Keratinocyte (primary cell): ENCODE data around the gene HCAR3. TPM values are rescaled to one million over a fixed set of nuclear protein-coding genes. Genes with fewer than 3 reads are reported as not detected.

Experiments
- DNase-seq: peaks from one replicate; pipeline ENCODE4 v3.0.0-alpha.2; 2011; ENCODE audit warnings: low read depth, missing footprints, low spot score
- FAIRE-seq: peaks from 2 replicates; lab custom pipeline; 2011; peaks lifted over from hg19 to GRCh38; lab: Jason Lieb, UNC
- H2AFZ ChIP-seq: 2 replicates; pipeline ENCODE4 v1.6.0; 2012; ENCODE audit warnings: low read length, control low read depth, inconsistent platforms; ENCODE audit not compliant: control insufficient read depth
- H3K27ac ChIP-seq: 2 replicates; pipeline ENCODE4 v1.5.1; 2011; ENCODE audit warnings: low read length; ENCODE audit not compliant: control insufficient read depth, insufficient read depth
- H3K27me3 ChIP-seq: 3 replicates; pipeline ENCODE4 v1.6.0; 2011; ENCODE audit warnings: low read length; ENCODE audit not compliant: control insufficient read depth, insufficient read depth; ENCODE audit errors: extremely low read depth
- H3K36me3 ChIP-seq, 2 experiments: 2 replicates in 1 of 2; 3 replicates in 1 of 2; pipeline ENCODE4 v1.5.1; 2011; ENCODE audit warnings: low read length in 2 of 2, mild to moderate bottlenecking in 1 of 2; ENCODE audit not compliant: control insufficient read depth in 2 of 2, insufficient read depth in 2 of 2; ENCODE audit errors: extremely low read depth in 1 of 2
- H3K4me1 ChIP-seq: 3 replicates; pipeline ENCODE4 v1.5.1; 2011; ENCODE audit warnings: low read length; ENCODE audit not compliant: control insufficient read depth, insufficient read depth; ENCODE audit errors: extremely low read depth
- H3K4me2 ChIP-seq: 3 replicates; pipeline ENCODE4 v1.6.0; 2011; ENCODE audit warnings: low read depth, low read length; ENCODE audit not compliant: control insufficient read depth, insufficient read depth; ENCODE audit errors: extremely low read depth
- H3K4me3 ChIP-seq, 3 experiments: fragments of 200-600 bp in 1 of 3; sonication (generic) in 1 of 3; 2 replicates in 2 of 3; 3 replicates in 1 of 3; pipeline ENCODE4 v1.5.1; 2011 to 2016; ENCODE audit warnings: low read length in 3 of 3, mild to moderate bottlenecking in 3 of 3, control low read depth in 2 of 3, inconsistent platforms in 1 of 3, low read depth in 1 of 3, mixed read lengths in 1 of 3, mixed run types in 1 of 3, moderate library complexity in 1 of 3; ENCODE audit not compliant: control insufficient read depth in 2 of 3, insufficient read depth in 2 of 3; ENCODE audit errors: extremely low read depth in 1 of 3
- H3K79me2 ChIP-seq: 2 replicates; pipeline ENCODE4 v1.6.0; 2012; ENCODE audit warnings: low read length; ENCODE audit not compliant: control insufficient read depth, insufficient read depth
- H3K9ac ChIP-seq: 3 replicates; pipeline ENCODE4 v1.6.0; 2011; ENCODE audit warnings: low read length; ENCODE audit not compliant: control insufficient read depth, insufficient read depth; ENCODE audit errors: extremely low read depth
- H3K9me1 ChIP-seq: 3 replicates; pipeline ENCODE4 v1.6.0; 2011; ENCODE audit warnings: low read length; ENCODE audit not compliant: control insufficient read depth, insufficient read depth; ENCODE audit errors: extremely low read depth
- H3K9me3 ChIP-seq: 2 replicates; pipeline ENCODE4 v1.5.1; 2012; ENCODE audit warnings: low read depth, low read length; ENCODE audit not compliant: control insufficient read depth
- H4K20me1 ChIP-seq: 3 replicates; pipeline ENCODE4 v1.6.0; 2011; ENCODE audit warnings: low read length; ENCODE audit not compliant: control insufficient read depth, insufficient read depth; ENCODE audit errors: extremely low read depth
- CTCF ChIP-seq, 3 experiments: IDR thresholded peaks in 1 of 3; conservative IDR thresholded peaks in 1 of 3; optimal IDR thresholded peaks in 1 of 3; 2 replicates in 2 of 3; 3 replicates in 1 of 3; pipeline versions ENCODE3 to v1.5.1; 2011; ENCODE audit warnings: low read length in 3 of 3, mild to moderate bottlenecking in 3 of 3, moderate library complexity in 2 of 3, control low read depth in 1 of 3, inconsistent platforms in 1 of 3; ENCODE audit not compliant: insufficient read depth in 2 of 3; ENCODE audit errors: extremely low read depth in 1 of 3
- EZH2 ChIP-seq: IDR thresholded peaks from one replicate; pipeline ENCODE4 v1.6.1; 2012; ENCODE audit warnings: inconsistent platforms, mild to moderate bottlenecking, low read length, moderate library complexity
- dilution Hi-C: fragments of 300-500 bp; cut with MboI; formaldehyde crosslinking; loops from one replicate; pipeline ENCODE4 v1.7.0; 2020; ENCODE audit warnings: low sequenced_read_pairs; ENCODE audit not compliant: extremely low pct_ligation_motif_present
- polyA plus RNA-seq, 5 experiments: library from polyadenylated mRNA; depleted of rRNA in 3 of 5; stranded (reverse) in 3 of 5; stranded (forward) in 1 of 5; unstranded in 1 of 5; fragments of >200 nt; gene quantifications; 1 replicate in 1 of 5; 2 replicates in 3 of 5; 3 replicates in 1 of 5; pipeline versions ENCODE4 v1.2.1 to v1.2.3, GENCODE V29; 2011 to 2012; ENCODE audit warnings: missing spikeins in 2 of 5, low read depth in 1 of 5, low replicate concordance in 1 of 5

HCAR3 gene
- polyA plus RNA-seq, 1 donor (not counting 4 experiments of a cell fraction or from before 2014, with no cell fraction given), result 12.1 TPM

DNA sequence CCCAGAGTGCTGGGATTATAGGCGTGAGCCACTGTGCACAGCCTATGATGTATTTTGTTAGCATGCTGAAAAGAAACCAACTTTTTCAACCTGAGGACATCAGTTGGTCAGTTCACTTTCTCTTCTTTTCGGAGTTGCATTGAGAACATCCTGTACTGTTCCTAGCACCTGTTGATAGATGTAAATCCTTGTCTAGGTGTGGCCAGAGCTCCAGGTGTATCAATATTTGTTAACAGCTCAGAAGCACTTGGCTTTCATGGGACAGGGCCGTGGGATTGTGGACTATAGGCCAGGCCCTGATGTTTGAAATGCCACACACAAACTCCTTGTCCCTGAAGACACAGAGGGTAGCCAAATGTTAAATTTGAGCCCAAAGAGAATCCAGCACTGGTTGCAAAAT, 28.3 kb downstream of the HCAR3 start:
- no peak overlapping the region for H2AFZ ChIP-seq
- TF ChIP-seq CTCF (optimal IDR thresholded peaks at IDR 0.05 in 1 of 3, IDR thresholded peaks at IDR 0.05 in 1 of 3, conservative IDR thresholded peaks at IDR 0.05 in 1 of 3; ENCODE audit: extremely low read depth in 1 of 3, insufficient read depth in 2 of 3, low read length in 3 of 3) (no peak), EZH2 (no peak)
- no peaks in the 10 kb centered on the region for H3K79me2 ChIP-seq
- H3K27ac ChIP-seq, result no peak overlapping the region
- H3K36me3 ChIP-seq, result no peaks in the 10 kb centered on the region
- no peak for FAIRE-seq
- no peak overlapping the region for H3K4me3 ChIP-seq
- H3K9me3 ChIP-seq, result no peaks in the 10 kb centered on the region
- no peak overlapping the region for H3K9ac ChIP-seq
- no peak overlapping the region for H3K4me2 ChIP-seq
- no peaks in the 10 kb centered on the region for H3K4me1 ChIP-seq
- dilution Hi-C loops, result no loop called here
- no peaks in the 10 kb centered on the region for H3K27me3 ChIP-seq
- H4K20me1 ChIP-seq, result no peaks in the 10 kb centered on the region
- no peaks in the 10 kb centered on the region for H3K9me1 ChIP-seq
- DNase-seq, result no peak

GRCh38 chr12:122687086-122687485, 29.5 kb downstream of the HCAR3 start:
- DNase-seq, result no peak
- Histone ChIP-seq H3K9me3 (no peaks in the 10 kb centered on the region), H3K9ac (no peak overlapping the region), H3K9me1 (no peaks in the 10 kb centered on the region), H3K79me2 (no peaks in the 10 kb centered on the region), H3K4me3 (no peak overlapping the region), H3K4me1 (no peaks in the 10 kb centered on the region), H2AFZ (no peak overlapping the region), H3K36me3 (no peaks in the 10 kb centered on the region), H4K20me1 (no peaks in the 10 kb centered on the region), H3K27me3 (no peaks in the 10 kb centered on the region), H3K27ac (no peak overlapping the region), H3K4me2 (no peak overlapping the region)
- TF ChIP-seq EZH2 (no peak), CTCF (optimal IDR thresholded peaks at IDR 0.05 in 1 of 3, IDR thresholded peaks at IDR 0.05 in 1 of 3, conservative IDR thresholded peaks at IDR 0.05 in 1 of 3; ENCODE audit: extremely low read depth in 1 of 3, insufficient read depth in 2 of 3, low read length in 3 of 3) (no peak)
- no peak for FAIRE-seq
- dilution Hi-C loops, result no loop called here
